ENCODE results near the gene CHCHD3.

GRCh38 chr7:132780822-132781221, 301.1 kb downstream of the CHCHD3 start:
- TF ChIP-seq CTCF (IDR thresholded peaks at IDR 0.05) (no peak), POLR2AphosphoS5 (IDR thresholded peaks at IDR 0.05) (no peak), POLR2A (IDR thresholded peaks at IDR 0.05) (no peak), EP300 (IDR thresholded peaks at IDR 0.05) (no peak)
